Lung (tissue), 13 donors: ENCODE results near the gene MARCHF5. TPM values are rescaled to one million over a fixed set of nuclear protein-coding genes. Genes with fewer than 3 reads are reported as not detected.
"Not testable (repeated sequence)": the region's sequence is repeated elsewhere in the genome, so short reads cannot be mapped to it uniquely, and the experiment has no call there.

Source experiments
- ATAC-seq: fragments of 200-7000 bp; cut with Tn5 transposase; one replicate; pipeline ENCODE4 v1.9.1; 2020; ENCODE audit warnings: moderate number of reproducible peaks; ENCODE audit not compliant: insufficient read depth, low FRiP score
- DNase-seq, 3 donors: peaks; one replicate each; pipeline ENCODE4 v3.0.0-alpha.2; 2013 to 2017
- H3K27ac ChIP-seq, 2 donors: one replicate each; pipeline ENCODE4 v1.5.1; 2013; ENCODE audit warnings: mild to moderate bottlenecking in 2 of 2, moderate library complexity in 2 of 2, control low read depth in 1 of 2, inconsistent platforms in 1 of 2, low read depth in 1 of 2, low read length in 1 of 2
- H3K27me3 ChIP-seq, 3 donors: one replicate each; pipeline ENCODE4 v1.5.1; 2013; ENCODE audit warnings: low read length in 2 of 3; ENCODE audit not compliant: control insufficient read depth in 3 of 3, insufficient read depth in 3 of 3
- H3K36me3 ChIP-seq, 4 donors: one replicate each; pipeline ENCODE4 v1.5.1; 2013; ENCODE audit warnings: low read length in 4 of 4, mild to moderate bottlenecking in 1 of 4, moderate library complexity in 1 of 4; ENCODE audit not compliant: control insufficient read depth in 4 of 4, insufficient read depth in 4 of 4
- H3K4me1 ChIP-seq, 5 donors: one replicate each; pipeline ENCODE4 v1.5.1; 2013; ENCODE audit warnings: low read length in 5 of 5, mild to moderate bottlenecking in 2 of 5, moderate library complexity in 1 of 5; ENCODE audit not compliant: control insufficient read depth in 5 of 5, insufficient read depth in 5 of 5
- H3K4me3 ChIP-seq: one replicate; pipeline ENCODE4 v1.5.1; 2013; ENCODE audit warnings: mild to moderate bottlenecking, control low read depth, moderate library complexity
- H3K9ac ChIP-seq, 2 donors: one replicate each; pipeline ENCODE4 v1.5.1; 2013; ENCODE audit warnings: low read length in 2 of 2, control low read depth in 1 of 2; ENCODE audit not compliant: insufficient read depth in 1 of 2
- H3K9me3 ChIP-seq, 4 donors: one replicate each; pipeline ENCODE4 v1.5.1; 2013; ENCODE audit warnings: low read length in 3 of 4, mild to moderate bottlenecking in 1 of 4, moderate library complexity in 1 of 4; ENCODE audit not compliant: control insufficient read depth in 4 of 4, insufficient read depth in 3 of 4
- CTCF ChIP-seq: IDR thresholded peaks from 2 replicates; pipeline ENCODE4 v1.5.1; 2012; ENCODE audit warnings: mild to moderate bottlenecking; ENCODE audit errors: control extremely low read depth, extremely low read depth
- WGBS, 2 donors: extraction: QIAGEN DNeasy Blood & Tissue Kit; methylation state at CpG; one replicate each; pipeline ENCODE4 v1.1.7; 2013; 5-methylcytosine and 5-hydroxymethylcytosine counted together
- polyA plus RNA-seq, 2 donors: library from polyadenylated mRNA; stranded (reverse); fragments of 200-250 nt; gene quantifications; one replicate each; pipeline ENCODE4 v1.2.1, GENCODE V29; 2013
- small RNA-seq: library from RNA; depleted of rRNA; stranded (forward); fragments of <200 nt; gene quantifications from one replicate; pipeline ENCODE3, GENCODE V24; 2014; ENCODE audit warnings: low replicate concordance
- total RNA-seq, 2 donors: library from RNA; depleted of rRNA in 1 of 2; stranded (reverse); fragments of >200 nt in 1 of 2; gene quantifications; one replicate each; pipeline ENCODE4 v1.2.1, GENCODE V29; 2014 to 2021
- donor health status: control.
- donor health status: control.
- donor health status: Bipolar disorder and iron deficiency.
- donor health status: healthy.
- donor health status: DM: yes; HTN: yes; CAD: no.

The MARCHF5 gene
- total and polyA plus RNA-seq, 4 donors = 10.0 to 38.1 (median 22.9) TPM

DNA sequence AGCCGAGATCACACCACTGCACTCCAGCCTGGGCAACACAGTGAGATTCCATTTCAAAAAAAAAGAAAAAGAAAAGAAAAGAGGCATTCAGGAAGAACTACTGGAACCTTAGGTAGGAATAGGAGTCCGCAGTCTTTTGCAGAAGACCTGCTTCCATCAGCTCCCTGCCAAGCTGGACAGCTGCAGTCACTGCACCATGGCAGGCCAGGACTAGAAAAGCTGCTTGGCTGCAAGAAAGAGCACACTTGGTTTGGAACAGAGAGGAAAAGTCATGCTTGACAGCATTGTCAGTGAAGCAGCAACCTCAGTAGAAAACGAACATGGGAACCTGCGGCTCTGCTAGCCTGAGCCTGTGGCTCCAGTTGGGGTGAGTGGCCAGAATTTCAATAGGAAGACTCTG is 104.3 kb downstream of the MARCHF5 start:
- H3K27me3 ChIP-seq = no peaks in the 10 kb centered on the region
- ATAC-seq (no peak), DNase-seq (no peak)
- 61 to 81% methylated on average over 4 of the region's 4 CpGs for whole genome bisulfite sequencing, 2 donors
- H3K9ac ChIP-seq = no peak overlapping the region
- no peak overlapping the region for H3K27ac ChIP-seq
- no peaks in the 10 kb centered on the region for H3K4me1 ChIP-seq
- no peak overlapping the region for H3K4me3 ChIP-seq
- no peak for TF ChIP-seq CTCF
- no peaks in the 10 kb centered on the region for H3K36me3 ChIP-seq
- H3K9me3 ChIP-seq = peaks cover 0 to 1% (median 0%) of the 10 kb centered on the region in 4 donors

- WGBS, 2 donors = 90% methylated on average over 5 of the region's 5 CpGs
- not testable (repeated sequence) for H3K9me3 ChIP-seq, ATAC-seq, H3K9ac ChIP-seq, H3K27ac ChIP-seq, H3K27me3 ChIP-seq, DNase-seq, H3K4me1 ChIP-seq, H3K36me3 ChIP-seq, H3K4me3 ChIP-seq
Measured at GRCh38 chr10:92402234-92402633, 111.3 kb downstream of the MARCHF5 start.

Small RNA genes within 50 kb of the gene (small RNA-seq; reads per million reads assigned to genes)
- gene RF00019 = not detected
- gene RNY3P12 = not detected

Other genes starting within 250 kb of the MARCHF5 start
- 1 to 10 TPM; 4.3 to 5.1 TPM for gene CPEB3, start 89 bp upstream of the MARCHF5 start, total RNA-seq
- gene CPEB3, start 89 bp upstream of the MARCHF5 start, polyA plus RNA-seq = 1 to 10 TPM; 1.1 to 1.3 TPM